Measurements from ENCODE around the gene NFKB2.

The NFKB2 gene

GRCh38 chr10:102422545-102423129 is 27.1 kb downstream of the NFKB2 start:
- TF ChIP-seq CTCF (IDR thresholded peaks at IDR 0.05), result peak; percentile 90

- no peak for TF ChIP-seq CTCF (IDR thresholded peaks at IDR 0.05)
Observed at GRCh38 chr10:102423372-102423968, 28.0 kb downstream of the NFKB2 start.

GRCh38 chr10:102424145-102424544 is 28.6 kb downstream of the NFKB2 start:
- no peak for TF ChIP-seq CTCF (IDR thresholded peaks at IDR 0.05)

- no peak for TF ChIP-seq CTCF (IDR thresholded peaks at IDR 0.05)
Observed at GRCh38 chr10:102424916-102425315, 29.4 kb downstream of the NFKB2 start.

GRCh38 chr10:102425444-102425843 is 29.9 kb downstream of the NFKB2 start:
- no peak for TF ChIP-seq CTCF (IDR thresholded peaks at IDR 0.05)

GRCh38 chr10:102426803-102427287 is 31.3 kb downstream of the NFKB2 start:
- TF ChIP-seq CTCF (IDR thresholded peaks at IDR 0.05), result no peak

GRCh38 chr10:102429468-102429867 is 34.0 kb downstream of the NFKB2 start:
- no peak for TF ChIP-seq CTCF (IDR thresholded peaks at IDR 0.05)
